ENCODE results near the gene RND3.
A peak's percentile ranks its signal among the peaks of the same experiment; 100 is the strongest.

RND3 gene

DNA sequence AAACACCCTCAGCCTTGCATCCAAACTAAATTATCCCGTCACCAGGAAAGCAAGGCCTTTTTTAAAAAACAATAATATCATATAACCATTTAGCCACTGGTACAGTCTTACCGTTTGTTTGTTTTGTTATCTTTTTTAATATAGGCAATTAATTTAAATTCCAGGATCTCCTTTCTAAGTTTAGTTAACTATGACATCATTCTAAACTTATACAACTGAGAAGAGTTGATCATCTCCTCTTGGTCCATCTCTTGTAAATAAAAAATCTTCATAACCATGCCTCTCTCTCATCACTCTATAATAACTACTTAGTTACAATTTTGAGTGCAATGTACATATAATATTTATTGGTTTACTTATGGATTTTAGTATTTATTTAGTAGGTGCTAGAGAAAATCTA, 46.2 kb downstream of the RND3 start:
- no peak for DNase-seq (ENCODE audit: low read depth)

DNA sequence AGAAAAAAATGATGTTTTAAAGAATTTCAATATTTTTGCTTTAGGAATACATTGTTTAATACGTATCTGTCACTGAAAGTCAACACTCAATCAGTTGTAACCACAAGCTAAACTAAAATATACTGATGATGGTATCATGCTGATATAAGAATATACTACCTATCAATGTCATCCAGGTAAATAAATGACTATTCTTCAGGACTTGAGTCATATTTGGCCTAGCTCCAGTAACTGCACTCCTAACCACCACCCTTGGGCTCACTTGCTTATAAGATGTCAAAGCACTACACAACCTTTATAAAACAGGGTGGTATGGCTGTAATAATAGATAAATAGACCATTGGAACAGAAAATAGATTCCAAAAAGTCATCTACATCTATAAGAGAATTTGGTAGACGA, 48.8 kb downstream of the RND3 start:
- no peak for DNase-seq (ENCODE audit: low read depth)

DNA sequence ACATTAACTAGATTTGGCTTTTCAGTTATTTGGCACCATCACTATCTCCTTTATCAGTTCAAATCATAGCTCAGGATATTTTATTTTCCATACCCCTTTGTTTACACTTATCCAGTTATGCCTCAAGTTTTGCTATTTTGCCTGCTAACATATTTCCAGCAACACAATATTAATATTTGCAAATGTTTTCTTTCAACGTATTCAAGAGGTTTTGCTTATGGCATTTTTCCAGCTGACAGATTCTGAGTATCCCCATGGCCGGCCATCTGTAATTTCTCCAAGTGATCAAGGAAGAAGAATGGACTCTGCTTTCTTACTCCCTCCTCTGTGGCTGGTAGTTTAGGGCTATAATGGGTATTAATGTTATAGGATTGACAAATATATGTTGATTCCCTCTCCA, 49.4 kb downstream of the RND3 start:
- DNase-seq (ENCODE audit: low read depth) = no peak

DNA sequence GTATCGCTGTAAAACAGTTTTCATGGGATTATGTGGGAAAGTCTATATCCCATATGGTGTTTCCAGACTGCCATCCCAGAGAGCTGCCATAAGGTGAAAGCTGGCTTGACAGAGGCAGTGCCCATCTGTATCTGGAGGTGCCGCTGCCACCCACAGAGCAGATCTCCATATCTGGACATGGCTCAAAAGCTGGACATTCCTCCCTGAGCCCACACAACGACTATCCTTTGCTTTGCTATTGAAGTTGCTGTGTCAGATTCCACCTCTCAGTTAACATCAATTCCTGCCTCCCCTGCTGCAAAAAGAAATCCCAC, 55.2 kb downstream of the RND3 start:
- no peak for DNase-seq (ENCODE audit: low read depth)

DNA sequence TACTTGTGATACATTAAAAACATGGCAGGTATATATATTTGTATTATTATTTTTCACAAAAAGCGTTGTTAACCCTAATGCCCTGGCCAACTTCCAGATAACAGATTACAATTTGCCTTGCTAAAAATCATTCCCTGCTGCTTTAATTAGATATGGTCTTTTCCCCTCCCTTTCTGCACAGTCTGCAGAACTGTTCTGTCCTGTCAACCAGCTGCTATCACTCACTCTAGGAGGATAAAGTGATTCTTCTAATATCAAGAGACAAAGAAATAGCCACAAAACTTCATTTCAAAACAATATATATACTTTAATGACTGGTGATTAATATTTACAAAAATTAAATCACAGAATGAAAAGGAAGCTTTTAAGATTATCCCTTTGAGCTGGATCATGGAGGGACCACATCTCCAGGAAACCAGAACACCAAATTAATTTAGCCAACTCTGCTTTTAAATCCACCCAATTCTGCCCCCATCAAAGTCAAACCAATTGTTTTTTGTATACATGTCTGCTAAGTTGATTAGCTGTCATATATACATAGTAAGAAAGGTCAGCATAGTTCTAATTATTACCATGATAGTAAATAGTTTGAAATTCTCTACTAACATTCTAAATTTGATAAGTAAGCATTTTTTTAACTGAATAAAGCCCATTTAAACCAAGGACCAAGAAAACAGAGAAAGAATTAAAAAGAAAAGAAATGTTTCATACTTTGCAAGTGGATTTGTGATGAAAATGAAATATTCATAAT, 55.7 kb downstream of the RND3 start:
- no peak for DNase-seq (ENCODE audit: low read depth)

DNA sequence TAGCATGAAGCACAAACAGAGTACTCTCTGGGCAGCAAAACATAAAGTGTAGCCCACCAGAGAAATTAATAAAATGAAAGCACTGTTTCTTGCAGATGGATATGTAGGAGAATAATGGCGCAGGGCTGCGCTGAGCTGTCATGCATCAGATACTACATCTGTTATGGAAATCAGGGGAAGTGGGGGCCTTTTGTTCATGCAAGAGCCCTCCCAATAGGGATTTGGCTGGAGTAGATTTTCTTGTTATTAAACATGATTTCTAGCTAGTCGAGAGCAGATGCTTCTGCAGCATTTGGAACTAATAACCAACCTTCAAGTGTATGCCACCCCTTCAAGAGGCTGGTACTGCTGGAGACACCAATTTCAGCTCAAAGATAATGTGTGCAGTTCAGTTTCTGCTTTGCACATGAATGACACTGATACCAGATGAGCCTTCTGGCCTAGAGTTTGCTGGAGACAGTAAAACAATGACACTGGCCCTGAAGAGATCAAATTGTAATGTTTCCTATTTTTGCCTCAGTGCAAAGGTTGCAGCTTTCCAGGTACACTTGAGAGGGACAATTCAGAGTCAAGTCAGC, 58.0 kb downstream of the RND3 start:
- no peak for DNase-seq (ENCODE audit: low read depth)

DNA sequence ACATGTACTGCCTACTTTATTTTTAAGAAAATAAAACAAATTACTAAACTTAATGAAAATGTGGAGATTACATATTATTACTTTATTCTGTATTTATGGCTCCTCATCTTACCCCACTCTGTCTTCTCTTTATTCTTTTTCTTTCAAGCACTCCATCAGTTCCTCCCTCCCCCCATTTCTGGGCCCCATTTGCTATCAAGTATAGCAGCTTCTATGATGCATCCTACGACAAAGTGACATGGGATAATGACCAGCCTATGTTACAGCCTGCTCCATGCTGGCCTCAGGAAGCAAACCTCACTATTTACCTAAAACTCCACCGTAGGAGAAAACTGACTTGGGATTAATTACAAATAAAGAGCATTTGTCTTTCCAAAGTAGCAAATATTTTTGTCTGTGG, 58.8 kb downstream of the RND3 start:
- DNase-seq (ENCODE audit: low read depth) = no peak

DNA sequence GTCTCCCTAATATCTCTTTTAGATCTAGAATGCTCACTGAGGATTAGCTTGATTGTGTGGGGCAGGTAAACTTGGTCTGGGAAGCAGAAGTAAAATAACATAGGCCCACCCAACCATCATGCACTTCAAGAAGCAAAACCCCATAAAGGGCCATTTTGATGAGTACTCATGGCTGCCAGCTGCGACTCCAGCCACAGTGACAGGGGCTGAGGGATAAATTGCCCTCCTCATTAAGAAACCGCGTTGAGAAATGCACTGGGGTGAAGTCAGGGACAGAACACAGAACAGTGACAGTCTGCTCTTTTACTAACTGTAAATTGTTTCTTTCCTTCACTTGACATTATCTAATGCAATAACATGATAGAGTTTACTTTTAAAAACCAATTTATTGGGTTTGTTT, 60.2 kb downstream of the RND3 start:
- no peak for DNase-seq (ENCODE audit: low read depth)

DNA sequence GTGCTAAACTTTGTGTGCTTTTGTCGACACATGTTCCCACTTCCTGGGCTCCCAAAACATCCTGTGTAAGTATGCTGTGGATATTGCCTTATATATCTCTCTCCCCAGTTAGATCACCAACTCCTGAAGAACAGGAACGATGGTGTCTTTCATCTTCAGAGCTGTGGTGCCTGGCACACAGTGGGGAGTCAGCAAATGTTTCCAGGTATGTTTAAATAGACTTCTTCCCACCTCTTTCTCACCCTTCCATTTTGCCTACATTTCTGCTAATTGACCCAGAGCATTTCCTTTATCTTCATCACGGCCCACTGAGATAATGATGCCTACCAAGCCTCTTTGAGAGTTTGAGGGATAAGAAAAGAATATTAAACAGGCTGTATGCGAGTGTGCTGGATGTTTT, 60.7 kb downstream of the RND3 start:
- no peak for DNase-seq (ENCODE audit: low read depth)

DNA sequence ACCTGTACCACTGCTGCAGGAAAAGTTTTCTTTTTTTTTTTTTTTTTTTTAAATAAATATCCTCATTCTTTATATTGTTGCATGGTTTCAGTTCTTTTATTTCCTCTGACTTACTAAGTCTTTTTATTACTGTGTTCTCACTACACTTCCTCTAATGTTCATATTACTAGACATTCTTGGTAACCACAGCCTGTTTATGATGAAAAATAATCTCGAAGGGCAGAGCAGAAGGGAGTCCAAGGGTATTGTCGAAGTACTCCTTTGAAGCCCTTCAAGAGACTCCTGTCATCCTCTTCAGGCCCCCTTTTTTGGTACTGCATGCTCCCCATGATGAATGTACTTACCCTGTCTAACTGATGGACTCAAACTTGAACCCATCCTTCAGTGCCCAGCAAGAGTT, 61.2 kb downstream of the RND3 start:
- peak; percentile 36 for DNase-seq (ENCODE audit: low read depth)

DNA sequence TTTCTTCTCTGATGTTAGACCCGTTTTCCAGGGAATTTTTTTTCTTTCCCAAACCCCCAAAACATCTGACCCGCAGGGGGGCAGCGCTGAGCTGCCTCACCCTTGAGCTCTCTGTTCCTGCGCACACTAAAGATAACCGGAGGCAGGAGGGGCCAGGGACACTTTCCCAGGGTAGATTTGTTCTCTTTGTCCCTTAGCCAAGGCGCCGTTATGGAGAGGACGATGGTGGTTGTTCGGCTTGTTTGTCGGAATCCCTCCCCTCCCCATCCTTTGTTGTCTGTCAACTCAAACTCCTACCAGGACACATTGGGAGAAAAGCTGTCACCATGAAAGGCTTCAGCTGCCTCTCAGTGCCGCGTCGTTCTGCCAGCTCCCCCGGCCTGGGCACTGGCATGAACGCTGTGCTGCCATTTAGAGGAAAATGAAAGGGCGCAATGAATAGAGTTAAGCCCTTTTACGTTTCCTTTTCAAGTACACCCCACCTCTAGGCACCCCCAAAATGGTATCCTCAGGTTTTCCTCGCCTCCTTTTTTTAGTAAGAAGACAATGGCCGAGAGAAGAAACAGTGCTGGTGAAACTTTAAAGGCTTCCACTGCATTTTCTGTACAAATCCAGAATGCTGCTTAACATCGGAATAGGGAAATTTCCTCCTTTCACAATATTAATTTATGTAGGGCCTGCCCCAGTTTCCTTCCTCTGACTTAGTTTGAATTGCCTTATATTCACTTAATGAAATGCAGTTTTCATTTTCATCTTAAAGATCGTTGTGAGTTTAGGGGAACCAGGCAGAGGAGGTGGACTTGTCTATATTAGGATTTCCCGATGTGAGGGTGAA, 62.1 kb downstream of the RND3 start:
- no peak for DNase-seq (ENCODE audit: low read depth)

DNA sequence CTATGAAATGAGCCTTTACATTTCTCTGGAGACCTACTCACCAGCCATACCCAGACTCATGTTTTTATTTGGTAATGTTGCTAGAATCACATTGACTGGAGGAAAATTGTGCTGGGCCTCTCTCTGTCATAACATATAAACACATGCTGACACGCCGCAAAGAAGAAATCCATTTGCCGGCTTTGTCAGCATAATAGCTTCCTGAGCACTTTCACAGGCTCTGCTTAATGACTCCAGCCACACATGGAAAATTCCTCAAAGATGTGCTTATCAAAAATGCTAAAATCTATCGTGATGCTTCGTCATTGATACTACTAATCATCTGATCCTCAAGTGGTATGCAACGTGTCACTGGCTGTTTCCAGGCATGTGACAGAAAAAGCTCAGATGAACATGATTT, 63.1 kb downstream of the RND3 start:
- DNase-seq (ENCODE audit: low read depth) = no peak

DNA sequence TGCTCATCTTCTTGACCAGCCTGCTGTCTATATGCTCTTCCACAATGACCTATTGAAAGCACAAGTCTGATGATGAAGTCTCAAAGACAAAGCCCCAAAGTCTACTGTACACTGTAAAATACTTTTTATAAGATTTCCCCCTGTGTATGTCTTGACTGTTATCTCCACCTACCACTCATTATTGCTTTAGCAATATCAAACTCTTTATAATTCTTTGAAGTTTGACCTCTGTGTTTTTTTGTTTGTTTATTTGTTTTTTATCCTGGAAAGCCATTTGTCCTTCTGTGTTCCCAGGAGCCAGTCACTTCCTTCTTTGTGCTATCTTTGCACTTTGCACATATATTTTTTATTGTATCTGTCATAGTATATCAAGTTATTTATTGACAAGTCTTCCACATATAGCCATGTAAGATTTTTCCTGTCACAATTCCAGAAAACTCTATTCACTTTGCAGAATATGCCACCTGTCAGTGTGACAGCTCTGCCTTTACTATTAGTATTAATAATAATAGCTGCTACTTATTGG, 66.3 kb downstream of the RND3 start:
- DNase-seq (ENCODE audit: low read depth) = no peak

DNA sequence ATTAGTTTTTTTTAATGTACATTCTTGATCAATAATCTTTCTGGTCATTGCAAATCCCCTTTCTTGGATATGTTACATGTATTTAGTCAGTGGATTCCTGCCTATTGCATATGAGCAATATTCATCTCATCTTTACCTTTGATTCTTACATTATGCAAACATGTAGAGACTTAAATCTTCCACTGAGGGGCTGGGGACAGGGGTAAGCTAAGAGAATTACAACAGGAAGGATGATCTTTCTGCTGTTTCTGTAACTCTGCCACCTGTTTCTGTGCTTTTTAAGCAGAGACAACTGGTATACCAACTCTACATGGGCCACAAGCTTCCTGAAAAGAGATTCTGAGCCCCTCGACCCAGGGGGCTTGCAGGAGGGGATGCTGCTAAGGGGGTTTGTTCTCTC, 68.6 kb downstream of the RND3 start:
- no peak for DNase-seq (ENCODE audit: low read depth)

All from iris pigment epithelial cell (primary cell).